A172 (cell line): ENCODE measurements around the gene NEDD1. TPM values are rescaled to one million over a fixed set of nuclear protein-coding genes. Genes with fewer than 3 reads are reported as not detected.

Experiments
- DNase-seq: peaks from one replicate; pipeline ENCODE4 v3.0.0-alpha.2; 2015; ENCODE audit warnings: low spot score
- total RNA-seq: library from RNA; depleted of rRNA; stranded (reverse); fragments of >200 nt; shearing (Covaris generic); gene quantifications from 2 replicates; pipeline ENCODE4 v1.2.3, GENCODE V29; 2014

Gene NEDD1
- total RNA-seq, 1 experiment from 2014 or later: 50.2 TPM

DNA sequence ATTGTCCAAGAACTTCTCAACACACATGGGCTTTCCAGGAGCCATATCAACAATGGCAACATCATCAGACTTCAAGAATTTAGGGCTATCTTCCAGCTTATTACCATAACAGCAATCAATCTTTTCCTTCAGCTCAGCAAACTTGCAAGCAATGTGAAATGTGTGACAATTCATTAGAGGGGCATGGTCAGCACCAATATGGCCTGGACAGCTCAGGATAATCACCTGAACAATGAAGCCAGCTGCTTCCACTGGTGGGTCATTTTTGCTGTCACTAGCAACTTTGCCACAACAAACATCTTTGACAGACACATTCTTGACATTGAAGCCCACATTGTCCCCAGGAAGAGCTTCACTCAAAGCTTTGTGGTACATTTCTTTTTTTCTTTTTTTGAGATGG, 5.9 kb upstream of the NEDD1 start:
- DNase-seq: no peak

DNA sequence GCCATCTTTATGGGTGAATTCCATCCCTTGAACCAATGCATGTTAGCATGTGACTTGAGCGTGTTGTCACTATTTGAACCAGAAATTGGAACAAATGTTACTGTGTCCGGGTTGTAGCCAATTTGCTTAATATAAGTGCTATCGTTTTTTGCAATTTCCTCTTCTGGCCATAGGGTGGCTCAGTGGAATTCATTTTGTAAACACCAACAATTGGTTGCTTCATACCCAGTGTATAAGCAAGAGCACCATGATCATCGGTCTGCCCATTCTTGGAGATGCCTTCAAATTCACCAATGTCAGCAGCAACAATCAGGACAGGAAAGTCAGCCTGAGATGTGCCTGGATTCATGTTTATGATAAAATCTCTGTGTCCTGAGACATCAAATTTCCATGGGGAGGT, 5.0 kb upstream of the NEDD1 start:
- DNase-seq: no peak

DNA sequence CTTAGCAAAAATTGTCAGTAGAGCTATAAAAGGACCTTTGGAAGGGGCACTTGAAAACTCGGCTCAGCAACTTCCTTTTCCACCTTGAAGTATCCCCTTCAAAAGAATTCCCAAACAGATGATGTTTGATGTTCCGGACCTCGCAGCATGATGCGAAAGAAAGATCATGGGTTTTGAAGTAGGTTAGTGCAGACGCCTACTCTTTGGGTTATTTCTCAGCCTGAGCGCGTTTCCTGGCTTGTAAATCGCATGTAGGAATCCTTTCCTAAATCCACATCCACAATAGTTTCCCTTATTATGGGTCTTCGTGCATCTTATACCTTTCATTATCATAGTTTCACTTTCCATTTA, 584 bp upstream of the NEDD1 start:
- DNase-seq: no peak

DNA sequence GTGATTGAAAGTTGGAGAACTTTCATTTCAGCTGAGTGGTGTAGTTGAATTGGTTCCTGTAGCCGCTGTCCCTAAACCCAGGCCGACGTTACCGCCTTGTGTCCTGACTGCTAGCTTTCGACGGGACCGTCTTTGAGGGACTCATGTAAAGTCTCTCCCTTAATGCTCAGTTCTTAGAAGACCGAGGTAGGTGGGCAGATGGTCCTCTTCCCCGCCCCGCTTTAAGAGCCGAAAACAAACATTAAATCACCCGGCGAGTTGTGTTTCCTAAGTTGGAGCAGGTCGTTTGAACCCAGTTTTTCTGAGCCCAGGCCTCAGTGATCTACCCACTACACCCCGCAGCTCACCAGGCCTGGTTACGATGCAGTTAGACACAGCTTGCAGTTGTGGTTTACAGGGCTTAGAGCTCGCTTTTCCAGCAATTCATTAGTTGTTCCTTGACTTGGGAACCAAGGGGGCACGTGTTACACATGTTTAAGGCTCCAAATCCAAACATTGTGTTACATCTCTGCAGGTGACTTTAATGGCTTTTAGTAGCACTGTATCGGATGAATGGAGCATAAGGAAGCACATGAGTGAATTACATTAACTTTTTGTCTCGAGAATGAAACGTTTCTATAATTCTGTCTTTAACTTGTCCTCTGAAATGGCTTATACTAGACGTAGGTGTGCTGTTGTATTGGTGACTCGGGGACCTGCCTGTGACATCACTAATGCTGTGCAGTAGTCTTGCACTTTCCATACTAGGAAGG, 790 bp downstream of the NEDD1 start:
- DNase-seq: peak; percentile 35

DNA sequence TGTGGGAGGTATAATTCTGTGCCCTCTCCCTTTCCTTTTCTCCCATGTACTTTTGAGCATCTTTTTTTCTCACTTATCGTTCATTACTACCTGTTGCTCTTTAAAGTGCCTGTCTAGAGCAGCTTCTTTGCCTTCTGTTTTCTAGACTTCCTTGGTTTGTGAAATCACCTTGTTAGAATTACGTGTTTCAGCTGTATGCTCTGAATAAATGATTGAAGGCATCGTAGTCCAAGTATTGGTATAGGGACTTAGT, 1.3 kb downstream of the NEDD1 start:
- no peak for DNase-seq

DNA sequence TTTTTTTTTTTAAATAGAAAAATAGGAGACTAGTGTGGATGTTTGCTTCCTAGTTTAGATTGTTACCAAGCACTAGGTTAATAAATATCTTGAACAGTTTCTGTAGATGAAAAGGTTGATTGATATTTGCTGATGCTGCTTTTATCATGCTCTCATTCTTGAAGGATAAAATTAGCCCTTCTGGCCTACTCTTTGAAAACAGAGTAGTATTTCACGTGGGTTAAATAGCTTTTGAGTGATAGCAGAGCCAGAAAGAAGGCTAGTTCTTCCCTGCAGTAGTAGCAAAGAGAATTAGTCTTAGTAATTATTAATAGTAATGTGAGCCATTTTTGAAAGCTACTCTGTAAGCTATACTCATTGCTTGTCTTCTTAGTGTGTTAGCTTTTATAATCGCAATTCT, 5.2 kb downstream of the NEDD1 start:
- no peak for DNase-seq

DNA sequence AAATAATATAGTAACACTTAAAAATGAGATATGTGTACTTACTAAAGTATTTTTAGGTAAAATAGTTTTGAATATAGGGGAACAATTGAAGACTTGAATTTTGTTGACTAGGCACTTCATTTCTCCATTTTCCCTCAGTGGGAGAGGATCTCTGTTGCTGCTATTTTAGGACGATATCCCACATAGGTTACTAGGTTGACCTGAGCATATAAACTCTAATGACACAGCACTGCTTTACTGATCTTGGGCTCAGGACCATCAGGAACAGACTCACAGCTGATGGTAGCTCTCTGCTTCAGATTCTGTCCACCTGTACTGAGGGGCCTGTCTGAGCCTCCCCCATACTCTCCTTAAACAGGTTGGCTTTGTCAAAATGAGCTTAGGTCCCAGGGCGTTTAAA, 5.9 kb downstream of the NEDD1 start:
- DNase-seq: no peak

DNA sequence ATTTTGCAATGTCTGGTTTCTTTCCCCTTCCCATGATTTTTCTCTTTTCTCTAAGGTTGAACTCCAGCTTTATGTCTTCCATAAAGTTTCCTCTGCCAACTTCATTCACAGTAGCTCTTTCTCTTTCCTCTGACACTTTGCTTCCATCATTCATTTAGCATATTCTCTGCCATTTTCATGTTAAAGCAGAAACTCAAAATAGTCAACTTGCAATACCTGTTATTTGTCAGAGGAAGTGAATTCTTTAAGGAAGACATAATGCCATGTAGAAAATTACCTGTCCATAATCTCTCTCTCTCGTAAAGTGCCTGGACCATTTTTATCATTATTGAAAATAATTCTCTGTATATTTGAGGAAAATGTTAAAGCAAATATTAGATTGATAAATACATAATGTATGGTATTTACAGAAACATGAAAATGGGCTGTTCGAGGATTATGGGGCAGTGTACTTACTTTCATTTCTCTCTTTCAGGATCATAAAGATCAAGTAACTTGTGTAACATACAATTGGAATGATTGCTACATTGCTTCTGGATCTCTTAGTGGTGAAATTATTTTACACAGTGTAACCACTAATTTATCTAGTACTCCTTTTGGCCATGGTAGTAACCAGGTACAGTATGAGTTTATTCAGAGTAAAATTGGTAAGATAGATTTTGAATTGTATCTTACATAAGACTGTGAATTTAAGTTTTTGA, 12.6 kb downstream of the NEDD1 start:
- DNase-seq: no peak

DNA sequence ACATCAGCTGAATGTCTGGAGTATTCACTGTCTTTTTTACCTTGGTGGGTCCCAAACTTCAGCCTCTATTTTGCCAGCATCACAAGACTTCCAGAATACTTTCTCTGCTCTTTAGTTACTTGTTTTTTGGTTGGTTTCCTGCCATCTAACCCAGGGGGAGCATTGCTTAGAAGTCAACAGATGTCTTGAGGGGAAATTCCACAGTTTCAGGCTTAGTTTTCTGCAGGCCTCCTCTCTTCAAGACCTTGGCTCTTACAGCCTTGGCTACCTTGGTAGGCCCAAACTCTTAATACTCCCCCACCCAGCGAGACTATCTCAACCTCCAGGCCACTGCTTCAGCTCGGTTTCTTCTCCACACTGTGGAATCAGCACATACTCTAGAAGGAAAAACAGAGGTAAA, 41.7 kb downstream of the NEDD1 start:
- DNase-seq: no peak

DNA sequence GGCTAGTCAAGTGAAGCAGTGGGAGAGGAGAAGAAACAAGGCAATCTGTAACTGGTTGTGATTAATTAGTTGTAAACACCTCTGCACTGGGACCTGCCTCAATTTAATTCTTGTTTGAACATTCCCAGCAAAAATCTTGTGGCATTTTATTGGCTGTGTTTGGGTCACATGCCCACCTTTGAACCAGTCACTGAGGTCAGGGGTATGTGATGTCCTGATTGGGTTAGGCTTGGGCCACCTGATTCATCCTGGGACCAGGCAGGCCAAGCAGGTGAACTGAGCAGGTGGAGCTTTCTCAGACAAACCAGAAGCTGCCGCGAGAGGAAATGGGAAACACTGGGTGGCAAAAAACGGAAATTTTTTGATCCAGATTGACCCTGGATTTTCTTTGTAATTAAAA, 72.5 kb downstream of the NEDD1 start:
- no peak for DNase-seq

DNA sequence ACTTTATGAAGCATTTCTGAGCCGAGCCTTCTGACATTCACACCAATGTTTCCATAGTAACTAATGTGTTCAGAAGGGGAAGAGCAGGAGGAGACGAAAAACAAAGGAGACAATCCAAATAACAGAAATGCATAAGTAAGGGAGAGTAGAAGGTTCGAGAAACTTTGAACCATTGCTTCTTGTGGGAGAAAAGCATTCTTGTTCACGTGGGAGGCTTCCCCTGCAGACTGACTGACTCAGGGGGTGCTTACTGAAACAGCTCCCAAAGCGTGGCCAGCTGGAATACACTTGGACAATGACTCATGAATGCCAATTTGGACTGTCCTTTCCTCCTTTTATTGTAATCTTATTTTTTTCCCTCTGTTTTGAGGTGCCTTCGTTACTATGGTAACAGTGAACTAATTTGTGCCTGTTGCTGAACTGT, 73.9 kb downstream of the NEDD1 start:
- DNase-seq: peak; percentile 54

DNA sequence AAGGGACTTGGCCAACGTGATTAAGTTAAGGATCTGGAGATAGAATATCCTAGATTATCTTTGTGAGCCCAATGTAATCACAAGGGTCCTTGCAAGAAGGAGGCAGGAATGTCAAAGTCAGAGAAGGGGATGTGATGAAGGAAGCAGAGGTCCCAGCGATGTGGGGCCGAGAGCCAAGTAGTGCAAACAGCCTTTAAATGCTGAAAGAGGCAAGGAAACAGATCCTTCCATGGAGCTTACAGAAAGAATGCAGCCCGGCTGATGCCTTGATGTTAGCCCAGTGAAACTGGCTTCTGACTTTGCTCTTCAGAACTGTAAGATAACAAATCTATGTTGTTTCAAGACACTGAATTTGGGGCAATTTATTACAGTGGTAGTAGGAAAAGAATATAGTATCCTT, 74.9 kb downstream of the NEDD1 start:
- DNase-seq: no peak

DNA sequence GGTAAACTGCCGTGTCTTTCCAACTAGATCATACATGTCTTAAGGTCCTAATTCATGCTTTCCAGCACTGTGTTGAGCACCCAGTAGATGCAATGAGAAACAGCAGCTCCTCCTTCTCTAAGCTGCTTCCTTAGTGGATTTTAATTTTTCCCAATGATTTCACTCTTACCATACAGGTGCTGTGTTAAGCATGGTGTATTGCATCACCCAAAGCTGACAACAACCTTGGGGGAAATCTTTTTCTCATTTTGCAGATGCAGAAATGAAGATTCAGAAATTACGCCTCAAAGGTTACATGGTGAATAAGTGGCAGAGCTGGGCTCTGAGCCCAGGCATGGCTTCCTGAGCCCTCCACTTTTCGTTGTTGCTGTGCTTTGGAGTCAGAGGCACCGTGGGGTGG, 75.6 kb downstream of the NEDD1 start:
- DNase-seq: no peak

DNA sequence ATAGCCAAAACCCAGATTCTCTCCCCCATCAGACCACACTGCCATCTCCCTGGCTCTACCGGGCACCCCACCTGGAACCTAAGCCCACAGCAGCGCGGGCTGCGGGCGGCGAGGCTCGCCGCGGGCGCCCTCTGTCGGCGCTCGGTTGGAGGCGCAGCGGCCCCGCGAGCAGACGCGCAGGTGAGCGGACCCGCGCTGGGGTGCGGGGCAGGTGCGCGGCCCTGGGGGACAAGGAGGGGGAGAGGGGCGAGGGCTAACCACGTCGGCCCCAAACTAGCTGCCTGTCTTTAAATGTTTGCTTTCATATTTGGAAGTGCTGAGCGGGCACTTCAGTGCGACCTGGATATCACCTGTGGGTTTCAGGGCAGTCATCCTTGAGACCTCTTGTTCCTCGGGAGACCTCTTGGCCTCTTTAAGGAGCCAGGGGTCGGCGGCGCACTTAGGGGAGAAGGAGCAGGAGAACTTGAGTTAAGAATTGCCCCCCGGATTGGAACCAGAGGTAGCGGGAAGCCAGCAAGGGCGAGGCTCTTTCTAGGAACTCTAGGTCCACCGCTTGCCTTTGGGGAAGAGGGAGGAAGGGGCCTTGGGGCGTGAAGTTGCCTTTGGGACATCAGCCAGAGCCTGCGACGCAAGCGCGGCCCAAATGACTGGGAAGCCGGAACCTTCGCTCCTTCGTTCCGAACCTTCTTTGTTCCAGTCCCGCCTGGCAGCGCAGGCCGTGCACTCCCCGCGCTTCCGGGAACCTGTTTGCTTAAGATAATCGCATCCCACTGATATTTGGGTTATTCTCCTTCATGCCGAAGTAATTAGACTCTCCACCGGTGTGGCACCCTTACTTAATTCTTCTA, 78.7 kb downstream of the NEDD1 start:
- no peak for DNase-seq

DNA sequence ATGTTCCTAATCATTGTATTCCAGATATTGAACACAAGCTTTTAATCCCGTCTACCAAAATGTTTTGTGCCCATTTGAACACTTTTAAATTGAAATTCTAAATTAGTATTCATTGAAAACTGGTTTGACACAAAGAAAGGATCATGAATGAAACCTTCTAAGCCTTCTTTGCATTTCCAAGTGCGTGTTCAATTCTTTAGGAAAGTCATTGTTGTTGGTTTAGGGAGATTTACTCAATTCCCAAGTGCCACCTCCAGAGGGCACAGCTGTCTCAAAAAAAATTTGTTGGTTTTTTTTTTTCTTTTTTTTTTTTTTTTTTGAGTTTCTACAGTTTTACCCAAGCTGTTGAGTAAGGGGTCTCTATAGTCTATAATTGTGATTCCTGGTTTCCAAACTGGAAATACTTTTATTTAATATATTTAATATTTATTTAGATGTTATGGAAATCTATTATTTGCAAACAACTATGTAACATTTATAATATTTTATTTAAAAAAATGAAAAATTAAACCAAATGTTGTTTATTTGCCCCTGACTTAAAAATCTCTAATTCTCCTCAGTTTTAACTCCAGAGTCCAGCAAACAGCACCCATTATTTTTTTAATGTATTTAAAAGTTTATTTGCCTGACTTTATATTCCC, 79.9 kb downstream of the NEDD1 start:
- peak; percentile 4 for DNase-seq

DNA sequence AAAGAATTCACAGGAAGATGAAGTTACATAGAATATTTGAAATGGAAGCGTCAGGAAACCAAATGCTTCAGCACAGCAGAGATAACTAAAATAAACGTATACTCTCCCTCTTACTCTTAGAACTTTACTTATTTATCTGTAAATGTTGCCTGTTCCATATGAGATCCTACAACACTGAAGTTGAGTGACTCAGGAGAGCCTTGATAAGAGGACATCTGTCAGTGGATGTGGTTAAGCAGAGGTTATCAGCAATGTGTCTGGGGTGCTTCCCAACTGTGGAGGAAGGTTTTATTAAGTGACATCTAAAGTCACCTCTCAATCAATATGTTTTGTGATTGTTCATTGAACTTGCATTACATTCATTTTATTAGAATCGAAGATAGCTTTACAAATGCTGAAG, 81.9 kb downstream of the NEDD1 start:
- DNase-seq: no peak

DNA sequence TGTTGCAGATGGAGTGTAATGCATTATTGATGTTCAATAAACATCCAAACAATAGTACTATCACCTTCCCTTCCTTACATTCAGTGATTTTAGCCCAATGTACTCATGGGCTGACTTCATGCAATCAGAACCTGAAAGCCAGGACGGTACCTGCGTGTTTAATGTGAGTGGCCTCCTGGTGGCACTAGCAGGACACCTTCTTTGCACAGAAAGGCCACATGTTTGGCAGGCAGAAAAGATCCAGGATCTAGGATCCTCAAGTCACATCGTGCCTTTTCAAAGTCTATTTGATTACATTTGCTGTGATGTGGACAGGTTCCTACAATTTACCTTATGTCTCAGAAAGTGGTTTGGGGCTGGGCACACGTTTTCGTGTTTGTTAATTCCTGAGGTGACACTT, 82.9 kb downstream of the NEDD1 start:
- DNase-seq: peak; percentile 15

DNA sequence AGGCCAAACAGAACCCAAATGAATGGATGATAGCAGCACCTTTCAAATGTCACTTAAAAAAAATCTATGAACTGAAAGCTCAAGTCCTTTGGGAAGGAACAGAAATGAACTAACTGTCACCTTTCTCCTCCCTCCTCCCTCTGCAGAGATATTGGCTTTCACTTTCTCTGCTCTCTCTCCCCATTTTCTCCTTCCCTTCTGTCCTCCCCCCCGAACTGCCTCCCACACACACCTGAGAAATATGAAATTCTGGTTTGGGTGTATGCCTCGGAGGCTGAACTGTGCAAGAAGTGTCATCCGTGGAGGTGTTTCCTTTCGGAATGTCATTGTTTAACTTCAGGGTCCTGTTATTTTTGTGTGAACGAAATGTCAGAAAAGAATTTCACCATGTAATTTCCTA, 87.8 kb downstream of the NEDD1 start:
- DNase-seq: no peak

DNA sequence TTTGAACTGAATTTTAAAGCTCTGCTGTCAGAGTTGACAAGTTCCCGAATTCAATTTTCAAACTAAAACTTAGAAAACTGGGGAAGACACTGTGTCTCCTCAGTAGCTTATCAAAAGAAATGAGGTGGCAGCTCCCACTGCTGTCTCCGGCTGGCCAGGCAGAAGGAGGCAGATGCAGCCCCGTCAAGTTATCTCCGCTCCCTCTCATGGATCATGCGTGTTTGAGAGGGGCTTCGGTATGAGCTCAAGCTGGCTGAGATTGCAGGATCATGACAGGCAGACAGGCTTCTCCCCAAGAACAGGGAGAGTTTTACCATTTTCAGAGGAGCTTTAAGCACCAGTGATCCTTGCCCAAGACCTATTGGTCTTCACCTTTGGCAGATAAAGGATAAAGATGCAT, 88.8 kb downstream of the NEDD1 start:
- no peak for DNase-seq

DNA sequence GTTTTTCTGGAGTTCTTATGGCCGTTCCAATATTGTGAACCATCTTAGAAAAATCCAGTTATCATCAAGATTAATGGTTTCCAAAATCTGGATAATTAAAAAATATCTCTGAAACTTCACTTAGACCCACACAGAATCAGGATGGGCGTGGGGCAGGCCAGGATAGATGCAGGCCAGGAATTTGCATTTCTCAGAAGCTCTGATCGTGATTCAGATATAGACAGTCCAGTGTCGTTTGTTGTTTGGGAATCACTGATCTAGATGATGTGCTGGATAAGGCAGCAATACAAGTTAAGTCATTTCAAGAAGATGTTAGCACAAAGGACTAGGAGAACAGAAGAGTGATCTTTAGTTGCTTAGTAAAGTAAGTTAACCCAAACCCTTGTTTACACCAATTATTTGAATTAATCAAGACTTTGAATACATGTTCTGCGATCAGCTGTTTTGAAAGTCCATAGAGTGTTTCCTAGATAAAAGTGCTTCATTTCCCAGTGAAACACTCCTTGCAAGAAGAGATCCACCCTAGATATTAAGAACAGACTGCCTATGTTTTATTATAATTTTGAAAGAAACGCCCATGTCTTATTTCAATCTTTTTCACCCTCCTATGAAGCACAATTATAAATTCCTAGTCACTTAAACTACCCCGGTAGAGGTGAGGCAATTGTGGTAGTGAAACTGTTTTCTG, 90.9 kb downstream of the NEDD1 start:
- DNase-seq: no peak

DNA sequence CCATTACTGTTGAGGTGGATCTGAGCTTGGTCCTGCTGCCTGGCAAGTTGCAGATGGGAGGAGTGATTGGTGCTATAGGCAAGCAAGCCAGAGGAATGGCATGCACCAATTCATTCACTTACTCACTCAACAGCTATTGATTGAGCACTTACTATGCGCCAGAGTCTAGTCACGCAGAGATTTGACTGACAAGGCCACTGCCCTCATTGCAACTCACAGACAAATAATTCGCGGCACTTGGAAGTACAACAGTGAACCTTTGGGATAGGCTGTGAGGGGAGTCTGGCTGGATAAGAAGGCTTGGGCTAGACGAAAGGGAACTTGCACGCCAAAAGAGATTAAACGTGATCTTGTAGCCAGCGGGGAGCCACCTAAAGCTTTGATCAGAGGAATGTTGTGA, 96.2 kb downstream of the NEDD1 start:
- no peak for DNase-seq
